Measurements from ENCODE around the gene GHRHR.

GHRHR gene

GRCh38 chr7:30968747-30969603, 5.2 kb downstream of the GHRHR start:
- no peak for DNase-seq (ENCODE audit: low read depth)

- no peak for DNase-seq (ENCODE audit: low read depth)
Measured at GRCh38 chr7:30969604-30969970, 5.8 kb downstream of the GHRHR start.

- no peak for DNase-seq (ENCODE audit: low read depth)
Measured at GRCh38 chr7:30970074-30970473, 6.3 kb downstream of the GHRHR start.

GRCh38 chr7:30970594-30971094, 6.9 kb downstream of the GHRHR start:
- no peak for DNase-seq (ENCODE audit: low read depth)

- no peak for DNase-seq (ENCODE audit: low read depth)
Measured at GRCh38 chr7:30971440-30971839, 7.7 kb downstream of the GHRHR start.

GRCh38 chr7:30971840-30972563, 8.2 kb downstream of the GHRHR start:
- no peak for DNase-seq (ENCODE audit: low read depth)

- DNase-seq (ENCODE audit: low read depth), result no peak
Measured at GRCh38 chr7:30973292-30973691, 9.5 kb downstream of the GHRHR start.

GRCh38 chr7:30973791-30974604, 10.2 kb downstream of the GHRHR start:
- DNase-seq (ENCODE audit: low read depth), result no peak

- DNase-seq (ENCODE audit: low read depth), result peak; percentile 36
Measured at GRCh38 chr7:30974605-30975255, 11.0 kb downstream of the GHRHR start.

- DNase-seq (ENCODE audit: low read depth), result no peak
Measured at GRCh38 chr7:30975256-30975899, 11.6 kb downstream of the GHRHR start.

- no peak for DNase-seq (ENCODE audit: low read depth)
Measured at GRCh38 chr7:30976381-30976780, 12.6 kb downstream of the GHRHR start.

GRCh38 chr7:30977222-30977621, 13.5 kb downstream of the GHRHR start:
- no peak for DNase-seq (ENCODE audit: low read depth)

GRCh38 chr7:30977896-30978564, 14.3 kb downstream of the GHRHR start:
- no peak for DNase-seq (ENCODE audit: low read depth)

GRCh38 chr7:30979027-30979426, 15.3 kb downstream of the GHRHR start:
- DNase-seq (ENCODE audit: low read depth), result no peak

GRCh38 chr7:30980194-30980593, 16.4 kb downstream of the GHRHR start:
- DNase-seq (ENCODE audit: low read depth), result no peak

GRCh38 chr7:30980751-30981150, 17.0 kb downstream of the GHRHR start:
- DNase-seq (ENCODE audit: low read depth), result no peak

GRCh38 chr7:30983042-30983913, 19.5 kb downstream of the GHRHR start:
- DNase-seq (ENCODE audit: low read depth), result peak; percentile 48

GRCh38 chr7:30983914-30984247, 20.1 kb downstream of the GHRHR start:
- no peak for DNase-seq (ENCODE audit: low read depth)

- no peak for DNase-seq (ENCODE audit: low read depth)
Measured at GRCh38 chr7:30984359-30985107, 20.8 kb downstream of the GHRHR start.
